ENCODE data around the gene KLHL6. TPM values are rescaled to one million over a fixed set of nuclear protein-coding genes. Genes with fewer than 3 reads are reported as not detected.

KLHL6 gene
- total and polyA plus RNA-seq, 4 donors, result 0.42 to 3.8 (median 1.0) TPM

DNA sequence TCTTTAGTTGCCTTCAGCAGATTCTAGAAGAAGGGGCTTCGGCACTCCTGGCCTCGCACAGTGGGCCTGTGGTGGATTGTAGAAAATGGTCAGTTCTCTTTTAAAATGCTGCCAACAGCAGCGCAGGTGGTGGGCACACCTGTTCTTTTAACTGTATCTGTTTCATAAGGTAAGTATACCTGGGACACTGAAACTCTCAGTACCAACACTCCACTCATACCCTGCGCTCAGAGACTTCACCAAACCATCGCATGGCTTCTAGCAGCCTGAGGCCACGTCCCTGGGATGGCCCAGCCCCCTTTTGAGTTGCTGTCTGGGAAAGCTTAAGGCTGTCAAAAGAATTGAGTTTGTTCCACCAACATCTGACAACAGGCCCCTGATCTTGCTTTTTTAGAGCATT is 70.4 kb downstream of the KLHL6 start:
- no peaks in the 10 kb centered on the region for H3K9me3 ChIP-seq (ENCODE audit: control insufficient read depth in 4 of 4, low read length in 3 of 4)
- no peaks in the 10 kb centered on the region for H3K36me3 ChIP-seq (ENCODE audit: control insufficient read depth in 4 of 4, insufficient read depth in 3 of 4, low read depth in 1 of 4, low read length in 3 of 4)
- DNase-seq (ENCODE audit: low spot score), result no peak
- H3K9ac ChIP-seq (ENCODE audit: low read depth in 1 of 2, low read length in 2 of 2), result no peak overlapping the region
- peak overlapping the region; percentile 25 to 36 for H3K27ac ChIP-seq (ENCODE audit: low read depth in 1 of 2, low read length in 2 of 2)
- peaks cover 1 to 29% (median 19%) of the 10 kb centered on the region in 4 donors for H3K4me1 ChIP-seq (ENCODE audit: control insufficient read depth in 4 of 4, insufficient read depth in 4 of 4, low read length in 3 of 4)
- TF ChIP-seq ATF3 (IDR thresholded peaks at IDR 0.05), result no peak
- TF ChIP-seq RAD21 (IDR thresholded peaks at IDR 0.05), result no peak
- TF ChIP-seq ZBTB33 (IDR thresholded peaks at IDR 0.05), result no peak
- no peak for TF ChIP-seq HNF4A (conservative IDR thresholded peaks at IDR 0.05)
- no peak for TF ChIP-seq EGR1 (IDR thresholded peaks at IDR 0.05; ENCODE audit: low read depth in 2 of 2)
- TF ChIP-seq YY1 (IDR thresholded peaks at IDR 0.05), result no peak
- TF ChIP-seq FOXA2 (IDR thresholded peaks at IDR 0.05), result no peak
- TF ChIP-seq GABPA (IDR thresholded peaks at IDR 0.05 in 1 of 2, conservative IDR thresholded peaks at IDR 0.05 in 1 of 2), result no peak
- TF ChIP-seq MAX (IDR thresholded peaks at IDR 0.05), result no peak
- TF ChIP-seq, protein P1, sequence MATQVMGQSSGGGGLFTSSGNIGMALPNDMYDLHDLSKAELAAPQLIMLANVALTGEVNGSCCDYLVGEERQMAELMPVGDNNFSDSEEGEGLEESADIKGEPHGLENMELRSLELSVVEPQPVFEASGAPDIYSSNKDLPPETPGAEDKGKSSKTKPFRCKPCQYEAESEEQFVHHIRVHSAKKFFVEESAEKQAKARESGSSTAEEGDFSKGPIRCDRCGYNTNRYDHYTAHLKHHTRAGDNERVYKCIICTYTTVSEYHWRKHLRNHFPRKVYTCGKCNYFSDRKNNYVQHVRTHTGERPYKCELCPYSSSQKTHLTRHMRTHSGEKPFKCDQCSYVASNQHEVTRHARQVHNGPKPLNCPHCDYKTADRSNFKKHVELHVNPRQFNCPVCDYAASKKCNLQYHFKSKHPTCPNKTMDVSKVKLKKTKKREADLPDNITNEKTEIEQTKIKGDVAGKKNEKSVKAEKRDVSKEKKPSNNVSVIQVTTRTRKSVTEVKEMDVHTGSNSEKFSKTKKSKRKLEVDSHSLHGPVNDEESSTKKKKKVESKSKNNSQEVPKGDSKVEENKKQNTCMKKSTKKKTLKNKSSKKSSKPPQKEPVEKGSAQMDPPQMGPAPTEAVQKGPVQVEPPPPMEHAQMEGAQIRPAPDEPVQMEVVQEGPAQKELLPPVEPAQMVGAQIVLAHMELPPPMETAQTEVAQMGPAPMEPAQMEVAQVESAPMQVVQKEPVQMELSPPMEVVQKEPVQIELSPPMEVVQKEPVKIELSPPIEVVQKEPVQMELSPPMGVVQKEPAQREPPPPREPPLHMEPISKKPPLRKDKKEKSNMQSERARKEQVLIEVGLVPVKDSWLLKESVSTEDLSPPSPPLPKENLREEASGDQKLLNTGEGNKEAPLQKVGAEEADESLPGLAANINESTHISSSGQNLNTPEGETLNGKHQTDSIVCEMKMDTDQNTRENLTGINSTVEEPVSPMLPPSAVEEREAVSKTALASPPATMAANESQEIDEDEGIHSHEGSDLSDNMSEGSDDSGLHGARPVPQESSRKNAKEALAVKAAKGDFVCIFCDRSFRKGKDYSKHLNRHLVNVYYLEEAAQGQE (IDR thresholded peaks at IDR 0.05), result no peak
- no peak for TF ChIP-seq NR2F2 (IDR thresholded peaks at IDR 0.05)
- TF ChIP-seq CTCF (IDR thresholded peaks at IDR 0.05; ENCODE audit: low read depth, low read length, missing input control), result no peak
- TF ChIP-seq SP1 (IDR thresholded peaks at IDR 0.05), result no peak
- no peak for TF ChIP-seq JUND (IDR thresholded peaks at IDR 0.05)
- no peak for TF ChIP-seq FOXA1 (IDR thresholded peaks at IDR 0.05)
- no peak for TF ChIP-seq HNF4G (IDR thresholded peaks at IDR 0.05)
- no peak for TF ChIP-seq TAF1 (conservative IDR thresholded peaks at IDR 0.05)
- no peak for TF ChIP-seq RXRA (IDR thresholded peaks at IDR 0.05)
- WGBS, result 90% methylated on average over 6 of the region's 6 CpGs
- H3K27me3 ChIP-seq (ENCODE audit: control insufficient read depth in 4 of 4, insufficient read depth in 4 of 4, low read length in 3 of 4), result no peaks in the 10 kb centered on the region
- no peak overlapping the region for H3K4me3 ChIP-seq (ENCODE audit: low read depth in 1 of 3, low read length in 3 of 3)

Data from liver (tissue), 9 donors.